Stimulated activated CD4-positive, alpha-beta T cell treated with anti-CD3 and anti-CD28 coated beads, Interleukin-4, amount 100 ng/mL, for 24 hours (primary cell): ENCODE results near the gene AFF1.
A peak's percentile ranks its signal among the peaks of the same experiment; 100 is the strongest.

Experiments
- DNase-seq: peaks from one replicate; pipeline ENCODE4 v3.0.0-alpha.2; 2020

Gene AFF1

GRCh38 chr4:87042221-87042620 is 107.4 kb downstream of the AFF1 start:
- DNase-seq = no peak

- DNase-seq = no peak
Observed at GRCh38 chr4:87042986-87043820, 108.4 kb downstream of the AFF1 start.

- no peak for DNase-seq
Observed at GRCh38 chr4:87044511-87045233, 109.9 kb downstream of the AFF1 start.

DNA sequence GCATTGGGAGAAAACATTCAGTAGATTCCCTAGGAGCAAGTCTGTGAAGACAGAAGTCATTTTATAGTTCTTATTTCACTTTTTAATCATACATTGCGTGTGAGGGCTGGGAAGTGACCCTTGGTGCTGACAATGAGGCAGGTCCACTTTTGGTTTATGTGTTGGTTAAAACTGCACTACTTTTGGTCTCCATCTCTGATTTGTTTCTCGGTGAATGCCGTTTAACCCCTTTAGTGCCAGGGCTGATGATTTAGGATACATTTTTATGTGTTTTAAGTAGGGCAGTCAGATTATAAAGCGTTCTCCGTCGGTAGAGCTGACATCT is 110.4 kb downstream of the AFF1 start:
- no peak for DNase-seq

DNA sequence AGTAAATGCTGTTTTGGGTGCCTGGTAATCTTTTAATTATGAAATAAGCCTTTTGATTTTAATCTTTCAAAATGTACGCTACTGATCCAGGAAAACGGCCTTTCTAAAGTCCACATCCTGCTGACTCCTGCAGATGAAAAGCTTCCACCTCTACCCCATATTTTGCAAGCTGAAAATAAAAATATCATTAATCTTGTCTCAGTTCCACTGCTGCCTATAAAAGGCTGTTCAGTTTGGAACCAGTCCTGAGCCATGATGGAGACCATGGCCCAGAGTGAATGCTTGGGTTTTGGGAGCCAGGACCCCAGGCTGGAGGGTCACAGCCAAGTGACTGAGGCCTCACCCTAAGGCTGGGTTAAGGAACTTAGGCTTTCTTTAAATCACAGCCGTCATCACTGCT is 110.8 kb downstream of the AFF1 start:
- no peak for DNase-seq

DNA sequence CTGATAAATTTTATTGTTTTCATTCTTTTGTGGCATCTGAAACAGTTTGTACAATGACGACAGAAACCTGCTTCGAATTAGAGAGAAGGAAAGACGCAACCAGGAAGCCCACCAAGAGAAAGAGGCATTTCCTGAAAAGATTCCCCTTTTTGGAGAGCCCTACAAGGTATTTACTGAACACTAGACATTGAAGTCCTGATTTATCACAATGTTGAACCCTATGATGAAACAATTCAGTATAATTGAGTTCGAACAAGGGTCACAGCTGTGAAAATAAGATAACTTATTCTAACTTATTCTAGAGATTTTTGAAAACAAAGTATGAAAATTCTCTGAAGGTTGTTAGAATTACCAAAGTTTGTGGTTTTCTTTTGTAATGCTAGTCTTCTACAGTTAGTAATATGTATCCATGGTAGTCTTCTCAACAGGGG is 111.3 kb downstream of the AFF1 start:
- DNase-seq = no peak

DNA sequence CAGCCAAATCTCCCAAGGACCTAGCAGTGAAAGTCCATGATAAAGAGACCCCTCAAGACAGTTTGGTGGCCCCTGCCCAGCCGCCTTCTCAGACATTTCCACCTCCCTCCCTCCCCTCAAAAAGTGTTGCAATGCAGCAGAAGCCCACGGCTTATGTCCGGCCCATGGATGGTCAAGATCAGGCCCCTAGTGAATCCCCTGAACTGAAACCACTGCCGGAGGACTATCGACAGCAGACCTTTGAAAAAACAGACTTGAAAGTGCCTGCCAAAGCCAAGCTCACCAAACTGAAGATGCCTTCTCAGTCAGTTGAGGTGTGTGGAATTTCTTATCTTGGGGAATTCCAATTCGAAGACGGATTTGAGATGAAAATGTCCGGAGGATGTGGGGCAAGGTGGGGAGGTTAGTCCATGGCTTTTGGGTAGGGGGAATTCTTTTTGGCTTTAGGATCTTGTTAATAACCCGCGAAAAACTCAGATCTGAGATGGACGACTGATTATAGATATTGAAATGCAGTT is 112.5 kb downstream of the AFF1 start:
- DNase-seq = no peak

DNA sequence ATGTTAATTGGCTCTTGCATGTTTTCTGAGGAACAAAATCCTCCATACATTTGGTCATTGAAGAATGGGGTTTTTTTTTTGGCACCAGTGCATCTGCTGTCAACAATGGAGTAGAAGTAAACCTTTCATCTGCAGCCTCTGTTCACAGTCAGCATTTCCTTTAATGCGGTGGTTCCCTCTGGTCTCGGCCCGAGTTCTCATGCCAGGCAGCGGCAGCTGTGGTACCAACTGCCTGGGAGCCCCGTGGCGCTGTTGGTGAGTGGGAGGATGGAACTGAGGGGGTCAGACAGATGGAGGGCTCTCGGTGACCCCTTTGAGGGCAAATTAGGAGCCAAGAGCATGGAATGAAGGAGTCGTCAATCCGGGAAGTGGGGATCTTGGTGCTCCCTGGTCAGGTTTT is 114.7 kb downstream of the AFF1 start:
- DNase-seq = no peak

GRCh38 chr4:87050596-87050995 is 115.8 kb downstream of the AFF1 start:
- DNase-seq = no peak

DNA sequence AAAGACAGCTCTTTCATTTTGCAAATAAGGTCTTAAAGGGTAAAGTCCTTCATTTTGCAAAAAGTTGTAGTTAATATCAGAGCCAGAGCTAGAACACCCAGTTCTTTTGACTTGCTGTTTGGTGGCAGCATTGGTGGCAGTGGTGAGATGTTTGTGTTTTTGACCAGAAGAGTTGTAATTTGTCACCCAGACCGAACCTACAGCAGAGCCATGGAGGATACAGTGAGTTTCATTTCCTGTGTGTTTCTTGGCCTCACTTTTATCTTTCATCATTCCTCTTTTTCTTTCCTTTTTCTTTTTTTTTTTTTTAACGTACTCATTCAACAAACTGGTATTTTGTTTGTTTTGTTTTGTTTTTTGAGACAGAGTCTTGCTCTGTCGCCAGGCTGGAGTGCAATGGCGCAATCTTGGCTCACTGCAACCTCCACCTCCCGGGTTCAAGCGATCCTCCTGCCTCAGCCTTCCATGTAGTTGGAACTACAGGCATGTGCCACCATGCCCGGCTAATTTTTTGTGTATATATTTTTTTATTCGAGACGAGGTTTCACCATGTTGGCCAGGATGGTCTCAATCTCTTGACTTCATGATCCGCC is 116.4 kb downstream of the AFF1 start:
- DNase-seq = no peak

GRCh38 chr4:87052615-87053014 is 117.8 kb downstream of the AFF1 start:
- DNase-seq = no peak

- DNase-seq = no peak
Observed at GRCh38 chr4:87053176-87053658, 118.4 kb downstream of the AFF1 start.

- DNase-seq = no peak
Observed at GRCh38 chr4:87053802-87054767, 119.3 kb downstream of the AFF1 start.

- DNase-seq = no peak
Observed at GRCh38 chr4:87054900-87055299, 120.1 kb downstream of the AFF1 start.

DNA sequence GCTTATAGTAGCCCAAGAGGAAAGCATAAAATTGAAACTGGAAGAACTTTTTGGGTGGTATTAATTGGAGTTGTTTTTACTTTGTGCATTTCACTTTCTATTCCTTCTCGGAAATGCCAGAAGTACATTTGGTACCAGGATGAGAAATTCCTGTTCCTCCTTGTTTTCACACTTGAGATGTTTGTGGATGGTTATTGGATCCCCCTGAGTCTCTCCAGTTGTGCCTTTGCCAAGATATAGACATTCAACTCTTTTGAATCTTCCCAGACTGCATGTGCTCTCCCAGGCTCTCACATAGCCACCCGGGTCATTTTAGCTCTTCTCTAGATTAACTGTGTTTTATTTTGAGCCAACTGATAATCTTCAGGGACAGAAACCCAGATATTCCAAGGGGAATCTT is 120.5 kb downstream of the AFF1 start:
- no peak for DNase-seq

GRCh38 chr4:87056881-87057280 is 122.1 kb downstream of the AFF1 start:
- no peak for DNase-seq

DNA sequence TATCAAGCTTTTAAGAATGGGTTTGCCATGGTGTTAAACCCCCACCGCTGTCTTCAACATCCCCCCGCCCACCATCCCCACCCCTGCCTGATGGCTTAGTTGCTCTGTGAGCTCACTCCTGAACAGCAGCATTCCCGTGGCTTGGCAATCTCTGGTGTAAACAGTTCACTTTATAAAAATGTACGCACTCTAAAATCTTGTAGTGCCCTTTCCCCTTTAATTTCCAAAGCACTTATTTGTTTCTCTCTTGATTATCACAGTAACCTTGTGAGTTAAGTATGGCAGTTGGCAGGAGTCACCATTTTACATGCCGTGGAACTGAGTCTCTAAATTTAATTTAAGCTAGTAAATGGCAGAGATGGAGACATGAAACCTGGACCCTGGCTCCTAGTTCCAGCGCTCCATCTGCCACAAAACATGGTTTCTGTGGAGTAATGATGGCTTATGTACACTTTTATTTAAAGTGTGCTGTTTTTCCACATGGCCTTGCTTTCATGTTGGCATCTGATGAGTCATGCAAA is 123.1 kb downstream of the AFF1 start:
- no peak for DNase-seq

DNA sequence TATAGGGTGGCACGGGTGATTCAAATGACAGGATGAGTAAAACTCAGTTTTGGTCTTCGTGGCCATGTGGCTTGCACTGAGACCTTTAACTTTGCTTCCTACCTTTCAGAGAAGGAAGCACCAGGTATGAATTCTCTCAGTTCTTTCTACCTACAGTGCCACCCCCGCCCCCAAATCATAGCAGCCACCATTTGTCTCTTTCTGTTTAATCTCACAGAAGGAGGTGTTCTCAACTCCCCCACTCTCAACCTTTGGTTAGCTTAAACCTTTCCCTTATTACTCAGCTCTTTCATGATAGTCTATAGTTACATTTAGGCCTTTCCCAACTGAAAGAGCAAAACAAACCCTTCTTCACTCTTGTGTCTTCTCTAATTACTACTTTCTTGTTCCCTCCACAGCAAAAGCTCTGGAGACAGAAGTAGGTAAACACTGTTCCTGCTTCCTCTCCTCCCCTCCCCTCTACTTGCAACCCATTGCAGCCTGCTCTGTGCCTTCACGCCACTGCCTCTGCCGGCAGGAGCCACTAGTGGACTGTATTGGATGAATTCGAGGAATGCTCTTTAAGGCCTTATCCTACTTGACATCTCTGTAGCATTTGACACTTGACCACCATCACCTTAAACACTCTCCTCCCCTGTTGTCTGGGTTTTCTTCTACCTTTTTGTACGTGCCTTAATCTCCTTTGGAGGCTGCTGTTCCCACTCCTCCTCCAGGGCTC is 123.7 kb downstream of the AFF1 start:
- peak; percentile 68 for DNase-seq

GRCh38 chr4:87060957-87061356 is 126.1 kb downstream of the AFF1 start:
- DNase-seq = peak; percentile 37

GRCh38 chr4:87065021-87065420 is 130.2 kb downstream of the AFF1 start:
- no peak for DNase-seq

DNA sequence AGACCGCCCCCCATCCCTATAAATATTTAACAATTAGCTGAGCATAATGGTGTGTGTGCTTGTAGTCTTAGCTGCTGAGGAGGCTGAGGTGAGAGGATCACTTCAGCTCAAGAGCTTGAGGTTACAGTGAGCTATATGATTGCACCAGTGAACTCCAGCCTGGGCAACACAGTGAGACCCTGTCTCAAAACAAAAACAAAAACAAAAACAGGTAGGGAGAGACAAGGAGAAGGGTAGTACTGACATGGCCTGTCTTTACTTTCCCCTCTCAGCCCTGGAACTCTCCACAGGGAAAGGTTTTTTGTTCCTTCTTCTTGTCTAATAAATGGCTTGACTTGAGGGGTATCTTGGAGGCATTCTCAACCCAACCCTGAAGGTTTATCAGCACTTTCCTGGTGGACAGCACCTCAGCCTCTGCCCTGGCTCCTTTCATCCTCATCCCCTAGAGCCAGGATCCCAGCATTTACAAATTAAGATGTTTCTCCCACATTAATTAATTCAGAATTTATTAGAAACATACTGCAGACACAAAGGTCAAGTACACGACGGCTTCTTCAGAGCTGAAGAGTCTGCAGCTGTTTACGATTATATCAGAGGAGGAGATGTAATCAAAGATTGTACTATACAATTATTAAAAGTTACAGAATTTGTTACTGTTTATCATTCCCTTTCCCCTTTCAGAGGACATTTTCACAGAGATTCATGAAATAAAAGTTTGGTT is 131.8 kb downstream of the AFF1 start:
- no peak for DNase-seq
